Fibroblast of skin of back (primary cell): Measurements from ENCODE around the gene PEX16. TPM values are rescaled to one million over a fixed set of nuclear protein-coding genes. Genes with fewer than 3 reads are reported as not detected.

ENCODE experiments used
- DNase-seq: peaks from one replicate; pipeline ENCODE4 v3.0.0-alpha.2; 2013
- polyA plus RNA-seq, 2 experiments: library from polyadenylated mRNA; unstranded; fragments of 120-200 nt; gene quantifications; one replicate each; pipeline ENCODE4 v1.2.1, GENCODE V29; 2013; ENCODE audit not compliant: insufficient read length in 2 of 2

Gene PEX16
- polyA plus RNA-seq (2013, experiment 1 of 2; ENCODE audit: insufficient read length) = 16.6 TPM
- 14.5 TPM for polyA plus RNA-seq (2013, experiment 2 of 2; ENCODE audit: insufficient read length)

DNA sequence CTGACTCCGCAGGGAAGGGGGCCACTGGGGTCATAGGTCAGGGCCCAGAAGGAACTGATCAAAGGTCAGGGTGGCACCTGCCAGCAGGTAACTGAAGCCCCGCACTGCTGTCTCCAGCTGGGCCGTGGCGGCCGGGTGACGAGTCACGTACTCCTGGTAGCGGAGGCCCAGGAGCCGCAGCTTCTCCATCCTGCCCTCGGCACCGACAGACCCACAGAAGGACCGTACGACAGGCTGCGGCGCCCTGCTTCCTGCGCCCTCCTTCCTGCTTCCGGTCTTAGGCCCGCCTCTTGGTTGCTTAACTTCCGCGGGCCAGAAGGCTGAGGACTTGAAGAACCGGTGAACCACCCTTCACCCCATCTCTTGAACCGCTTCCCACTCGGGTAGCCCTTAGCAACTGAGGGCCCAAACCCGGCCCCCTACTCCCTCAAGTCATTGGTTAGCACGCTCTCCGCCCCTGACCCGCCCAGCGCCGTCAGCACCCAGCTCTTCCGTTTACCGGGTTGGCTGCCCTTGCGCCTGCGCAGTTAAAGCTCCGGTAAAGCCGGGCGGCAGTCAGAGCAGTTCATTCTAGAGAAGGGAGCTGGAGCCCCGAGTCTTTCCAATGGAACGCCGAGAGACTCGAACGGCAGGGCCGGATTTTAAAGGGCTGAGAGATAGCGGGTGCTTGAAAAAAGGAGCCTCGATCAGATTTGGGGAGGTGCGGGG lies at the start of gene PEX16:
TSS of gene PEX16 (minus strand) at position 255 of the 708 bp plus-strand sequence. CDS start at position 189, 66 bp downstream.
- peak; percentile 99 for DNase-seq

DNA sequence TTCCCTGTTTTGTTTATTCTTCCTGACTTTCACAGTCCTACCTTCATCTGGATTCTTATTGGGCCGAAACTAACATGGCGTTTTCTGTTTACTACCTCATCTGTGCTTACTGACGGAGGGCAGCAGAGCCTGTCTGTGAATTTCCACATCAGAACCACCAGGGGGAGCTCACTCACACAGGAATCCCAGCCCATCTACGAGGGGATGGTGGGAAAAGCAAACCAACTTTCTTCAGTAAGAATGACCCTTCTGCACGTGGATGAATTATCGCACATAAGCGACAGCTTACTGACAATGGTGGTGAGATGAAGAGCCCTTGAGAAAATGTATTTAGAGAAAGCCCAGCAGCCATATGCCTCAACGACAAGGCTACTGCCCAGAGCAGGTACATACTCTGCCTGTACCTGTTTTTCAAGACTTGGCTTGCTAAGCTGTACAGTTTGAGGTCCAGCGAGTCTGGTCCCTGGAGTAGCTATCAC lies 47.3 kb upstream of the PEX16 start:
- peak; percentile 72 for DNase-seq

DNA sequence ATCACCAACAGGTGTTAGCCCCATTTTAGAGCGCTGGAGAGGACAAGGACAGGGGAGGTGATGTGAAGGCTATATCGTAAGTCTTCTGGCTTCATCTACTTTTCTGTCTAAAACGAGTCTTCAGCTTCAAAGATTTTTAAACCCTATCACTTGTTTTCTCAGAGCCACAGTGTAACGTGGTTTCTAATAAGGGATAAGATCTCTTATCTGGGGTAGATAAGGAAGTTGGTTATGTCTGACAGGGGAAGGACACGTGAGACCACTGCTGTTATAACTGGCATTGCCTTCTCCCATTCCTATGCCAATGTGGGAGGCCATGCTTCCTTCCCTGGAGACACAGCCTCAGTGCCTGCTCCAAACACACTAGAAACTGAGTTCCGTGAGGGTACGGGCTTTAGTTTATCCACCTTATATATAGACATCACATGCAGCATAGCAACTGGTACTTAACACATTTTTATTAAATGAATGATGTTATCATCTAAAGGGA lies 44.1 kb upstream of the PEX16 start:
- DNase-seq = no peak

DNA sequence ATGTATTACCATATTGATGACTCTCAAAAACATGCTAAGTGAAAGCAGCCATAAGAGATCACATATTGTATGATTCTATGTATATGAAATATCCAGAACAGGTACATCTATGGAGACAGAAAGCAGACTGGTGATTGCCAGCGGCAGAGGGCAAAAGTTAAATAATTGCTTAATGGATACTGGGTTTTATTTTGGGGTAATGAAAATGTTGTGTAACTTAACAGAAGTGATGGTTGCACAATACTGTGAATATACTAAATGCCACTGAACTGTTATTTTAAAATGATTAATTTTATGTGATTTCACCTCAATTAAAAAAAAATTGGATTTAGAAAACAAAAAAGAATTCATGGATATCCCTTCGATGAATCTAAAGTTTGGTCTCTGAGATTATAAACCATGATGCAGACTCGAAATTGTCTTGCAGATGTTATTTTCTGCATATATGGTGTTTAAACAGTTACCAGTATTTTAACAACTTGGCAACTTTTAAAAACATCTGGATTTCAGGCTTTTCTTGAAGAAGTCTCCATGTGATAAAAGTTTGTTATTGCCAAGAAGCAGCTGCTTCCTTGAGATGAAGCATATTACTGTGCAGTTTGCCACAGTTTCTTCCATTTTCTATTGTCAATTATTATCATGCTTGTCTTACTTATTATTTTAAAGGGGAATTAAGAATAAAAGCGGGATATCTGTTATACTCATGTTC lies 42.9 kb upstream of the PEX16 start:
- DNase-seq = no peak

DNA sequence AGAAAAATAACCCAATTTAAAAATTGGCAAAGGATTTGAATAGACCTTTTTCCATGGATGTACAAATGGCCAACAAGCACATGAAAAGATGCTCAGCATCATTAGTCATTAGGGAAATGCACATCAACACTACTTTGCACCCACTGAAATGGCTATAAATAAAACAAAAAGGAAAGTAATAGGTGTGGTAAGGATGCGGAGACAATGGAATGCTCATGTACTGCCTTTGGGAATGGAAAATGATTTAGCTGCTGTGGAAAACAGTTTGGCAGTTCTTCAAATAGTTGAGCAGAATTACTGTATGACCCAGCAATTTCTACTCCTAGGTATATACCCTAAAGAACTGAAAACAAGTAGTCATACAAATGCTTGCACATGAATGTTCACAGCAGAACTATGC lies 42.2 kb upstream of the PEX16 start:
- peak; percentile 16 for DNase-seq

DNA sequence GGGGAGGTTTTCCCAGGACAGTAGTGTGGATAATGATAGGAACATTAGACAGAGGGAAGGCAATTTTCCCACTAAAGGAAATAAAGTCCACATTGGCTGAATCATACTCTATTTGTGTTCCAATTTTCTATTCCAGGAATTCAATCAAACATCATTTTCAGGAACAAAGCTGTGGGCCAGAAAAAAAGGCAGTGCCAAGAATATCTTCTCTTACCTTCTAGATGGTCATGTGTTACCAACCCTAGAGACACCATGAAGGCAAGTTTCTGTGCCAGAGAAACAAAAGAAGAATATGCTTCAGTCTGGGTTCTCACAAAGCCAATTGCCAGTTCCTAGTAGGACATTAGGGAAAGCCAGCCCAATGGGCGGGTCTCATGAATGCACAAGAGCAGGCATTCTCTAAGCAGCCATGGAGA lies 32.3 kb upstream of the PEX16 start:
- DNase-seq = no peak

DNA sequence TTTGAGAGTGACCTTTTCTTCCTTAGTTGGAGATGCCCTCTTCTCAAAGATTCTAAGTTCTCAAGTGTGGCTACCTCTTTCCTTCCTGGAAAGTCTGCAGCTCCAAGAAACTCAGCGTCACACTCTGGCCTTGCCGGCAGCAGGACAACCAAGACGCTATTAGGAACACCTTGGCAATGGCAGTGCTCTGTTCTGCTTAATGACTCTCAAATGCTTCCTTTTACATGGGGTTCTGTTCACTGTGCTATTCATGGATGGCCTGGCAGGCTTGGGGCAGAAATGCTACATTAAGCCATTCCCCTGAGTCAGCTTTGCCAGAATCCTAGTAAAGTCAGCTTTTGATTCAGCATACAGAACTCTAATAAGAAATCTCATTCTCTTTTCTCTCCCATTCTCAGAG lies 30.7 kb upstream of the PEX16 start:
- DNase-seq = no peak

DNA sequence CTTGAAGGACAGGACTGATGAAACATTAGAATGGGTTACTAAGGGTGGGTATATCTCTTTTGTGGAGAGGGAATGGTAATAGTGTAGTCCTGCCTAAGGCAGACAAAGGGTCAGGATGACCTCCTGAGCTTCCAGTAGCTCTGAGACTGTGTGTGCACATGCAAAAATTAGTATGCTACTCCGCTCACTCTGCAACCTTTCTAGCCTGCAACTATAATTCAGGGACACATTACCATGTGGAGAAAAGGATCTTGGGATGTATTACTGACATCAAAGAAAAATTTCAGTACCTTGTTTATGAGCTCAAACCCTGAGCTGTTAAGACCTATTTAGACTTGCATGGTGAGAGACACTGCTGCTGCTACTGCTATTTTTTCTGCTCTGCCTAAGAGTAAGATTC lies 30.2 kb upstream of the PEX16 start:
- no peak for DNase-seq

DNA sequence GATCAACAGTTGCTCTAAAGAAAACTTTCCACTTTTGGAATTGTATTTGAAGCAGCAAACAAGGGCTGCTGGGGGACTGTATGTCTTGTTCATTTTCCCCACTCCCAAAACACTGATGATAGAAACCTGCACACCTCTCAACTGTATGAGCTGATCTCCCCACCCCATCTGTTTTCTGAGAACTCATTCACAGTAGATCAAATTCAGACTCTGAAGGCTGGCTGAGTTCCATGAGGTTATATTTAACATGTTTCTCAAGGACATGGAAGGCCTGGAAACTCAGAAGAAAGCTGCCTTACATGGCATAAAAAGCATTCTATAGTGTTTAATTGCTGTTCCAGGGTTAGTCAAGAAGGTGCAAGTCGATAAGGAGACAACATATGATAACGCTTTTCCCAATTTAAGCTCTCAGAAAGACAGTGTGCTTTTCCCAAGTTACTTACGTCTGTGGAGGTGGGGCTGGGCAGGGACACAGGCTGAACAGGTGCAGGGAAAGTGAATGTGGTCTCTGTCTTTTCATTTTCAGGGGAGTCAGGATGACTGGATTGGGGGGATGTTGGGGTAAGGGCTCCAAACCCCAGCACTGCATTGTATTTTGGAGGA lies 27.8 kb upstream of the PEX16 start:
- DNase-seq = no peak

DNA sequence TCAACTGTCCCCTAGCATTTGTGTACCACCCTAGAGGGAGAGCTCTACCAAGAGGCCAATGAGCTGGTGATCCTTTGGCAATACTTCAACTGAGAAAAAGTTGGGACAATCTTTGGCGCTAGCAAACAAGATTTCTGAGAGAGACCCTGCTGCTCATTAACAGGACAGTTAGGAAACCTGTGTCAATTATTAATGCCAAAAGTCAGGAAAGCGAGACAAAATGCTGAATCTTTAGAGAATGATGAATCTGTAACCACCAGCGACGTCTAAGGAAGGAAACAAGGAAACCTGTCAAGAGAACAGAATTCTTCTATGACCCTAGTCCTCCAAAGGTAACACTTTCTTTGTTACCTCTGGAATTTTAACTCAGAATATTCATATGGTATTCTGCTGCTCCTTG lies 24.7 kb upstream of the PEX16 start:
- DNase-seq = no peak

DNA sequence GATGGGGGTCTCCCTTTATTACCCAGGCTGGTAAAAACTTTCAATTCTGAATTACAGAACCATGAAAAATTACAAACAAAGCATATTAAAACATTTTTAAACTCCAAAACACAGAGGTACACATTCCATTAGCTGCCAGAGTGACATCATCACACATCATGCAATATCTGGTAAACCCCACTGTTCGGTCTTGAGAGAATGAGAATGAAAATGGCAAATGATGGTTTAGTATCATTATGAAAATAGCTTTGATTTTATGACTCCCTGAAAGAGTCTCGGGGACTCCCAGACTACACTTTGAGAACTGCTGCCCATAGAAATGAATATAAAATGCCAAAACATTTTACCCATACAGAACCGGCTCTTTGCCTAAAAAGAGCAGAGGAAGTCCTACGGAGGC lies 23.6 kb upstream of the PEX16 start:
- DNase-seq = no peak

DNA sequence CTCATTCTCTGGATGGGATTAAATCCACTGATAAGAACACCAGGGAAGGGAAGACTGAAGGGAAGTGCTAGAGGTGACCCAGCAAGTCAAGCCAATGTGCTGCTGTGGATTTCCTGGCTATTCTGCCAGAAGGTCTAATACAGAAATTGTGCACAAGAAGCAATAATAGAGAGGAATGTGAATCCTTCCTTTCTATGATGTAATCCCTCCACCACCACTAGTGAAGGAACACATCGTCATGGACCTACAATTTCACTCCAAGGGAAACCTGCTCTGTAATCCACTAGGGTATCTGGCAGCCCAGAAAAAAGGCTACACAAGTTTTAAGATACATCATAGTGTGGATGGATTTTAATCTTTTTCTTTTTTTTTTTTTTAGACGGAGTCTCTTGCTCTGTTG lies 22.2 kb upstream of the PEX16 start:
- DNase-seq = no peak

DNA sequence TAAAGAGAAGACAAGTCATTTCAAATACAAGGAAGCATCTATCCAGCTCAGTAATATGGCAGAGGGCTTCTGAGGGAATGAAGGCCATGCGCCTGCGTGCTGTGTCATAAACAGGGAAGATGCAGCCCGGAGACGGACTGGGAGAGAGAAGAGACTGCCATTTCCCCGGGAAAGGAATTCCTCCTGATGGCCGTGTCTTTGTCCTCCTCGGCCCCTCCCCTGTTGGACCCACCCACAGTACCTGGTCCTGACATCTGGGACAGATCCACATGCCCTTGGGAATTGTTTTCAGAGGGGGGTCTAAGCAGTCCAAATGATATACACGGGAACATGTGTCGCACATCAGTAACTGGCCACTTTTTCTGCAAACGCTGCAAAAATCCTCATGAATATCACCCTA lies 20.2 kb upstream of the PEX16 start:
- DNase-seq = no peak

DNA sequence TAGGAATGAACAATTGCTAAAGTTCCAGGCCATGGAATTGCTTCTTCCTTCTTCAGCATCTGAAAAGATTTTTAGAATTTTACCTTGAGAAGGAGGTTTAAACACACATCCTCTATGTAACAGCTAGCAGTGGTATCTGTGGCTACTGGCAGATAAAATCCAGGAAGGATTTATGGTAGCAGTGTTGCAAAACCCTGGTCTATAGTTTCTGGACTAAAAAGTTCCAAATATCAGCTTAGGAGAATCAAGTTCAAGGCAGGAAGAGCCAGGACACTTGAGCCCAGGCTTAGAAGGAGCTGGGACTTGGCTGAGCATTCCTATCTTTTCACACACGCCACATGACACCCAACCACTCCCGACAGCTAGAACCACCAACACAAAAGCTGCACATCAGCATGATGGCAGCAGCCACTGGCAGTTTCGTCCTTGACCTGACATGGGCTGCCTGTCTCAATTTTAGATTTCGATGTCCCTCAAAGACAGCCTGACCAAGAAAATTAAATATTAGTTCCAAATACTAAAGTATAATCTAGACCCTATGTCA lies 18.9 kb upstream of the PEX16 start:
- DNase-seq = no peak

DNA sequence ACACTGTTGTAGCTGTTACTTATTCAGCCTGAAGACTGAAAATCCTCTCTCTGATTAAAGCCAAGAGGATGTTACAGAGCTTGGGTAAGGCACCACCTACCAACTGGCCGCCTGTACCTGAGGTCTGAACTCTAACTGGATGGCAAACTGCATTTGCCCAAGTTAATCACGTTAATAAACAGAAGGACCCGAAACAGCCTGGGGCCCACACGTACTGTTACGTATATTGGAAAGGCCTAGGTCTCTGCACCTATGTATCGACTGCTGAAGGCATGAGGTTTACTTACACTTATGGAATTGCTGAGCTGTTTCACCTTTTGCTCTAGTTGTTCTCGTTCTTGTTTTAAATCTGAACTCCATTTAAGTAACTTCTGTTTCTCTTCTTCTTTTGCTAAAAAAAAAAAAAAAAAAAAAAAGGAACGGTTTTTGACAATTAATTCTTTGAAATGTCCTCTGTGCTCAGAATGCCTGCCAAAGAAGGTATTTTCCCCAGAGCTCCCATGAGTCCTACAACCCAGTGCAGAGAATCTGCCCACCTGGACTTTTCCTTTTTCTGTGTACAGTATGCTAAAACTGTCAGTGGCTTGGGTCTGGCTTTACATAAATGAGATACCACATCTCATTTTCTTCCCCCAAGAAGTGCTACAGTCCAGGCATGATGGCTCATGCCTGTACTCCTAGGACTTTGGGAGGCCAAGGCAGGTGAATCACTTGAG lies 17.8 kb upstream of the PEX16 start:
- DNase-seq = no peak

DNA sequence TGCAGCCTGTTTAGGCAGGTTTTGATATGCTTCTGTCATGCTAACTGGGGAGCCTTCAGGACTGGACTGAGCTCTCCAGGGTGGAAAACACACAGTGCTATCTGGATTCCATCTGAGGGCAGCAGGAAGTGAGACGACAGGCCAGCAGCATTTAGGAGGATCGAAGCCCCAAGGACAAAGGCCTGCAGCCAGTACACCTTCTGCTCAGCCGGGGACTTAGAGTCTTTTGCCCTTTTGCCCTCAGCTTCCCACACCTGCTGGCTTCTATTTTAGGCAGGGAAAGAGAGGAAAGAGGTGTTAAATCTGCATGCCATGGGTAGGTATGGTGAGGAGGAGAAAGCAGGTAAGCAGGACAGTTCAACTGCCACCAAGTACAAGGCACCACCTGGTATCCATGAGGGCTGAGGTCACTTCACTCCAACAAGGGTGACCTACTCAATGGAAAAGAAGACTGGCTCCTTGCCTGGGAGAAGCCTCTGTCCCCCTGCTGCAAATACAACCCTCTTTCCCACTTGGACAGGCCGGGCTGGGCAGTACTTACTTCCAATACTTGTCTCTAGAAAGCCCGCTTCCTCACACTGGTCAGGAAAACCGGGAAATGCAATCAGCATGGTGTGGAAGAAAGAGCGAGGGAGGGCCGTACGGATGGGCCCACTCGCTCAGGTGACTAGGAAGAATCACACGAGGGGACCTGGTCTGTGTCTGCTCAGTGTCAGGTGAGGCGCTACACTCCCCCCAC lies 17.1 kb upstream of the PEX16 start:
- no peak for DNase-seq

DNA sequence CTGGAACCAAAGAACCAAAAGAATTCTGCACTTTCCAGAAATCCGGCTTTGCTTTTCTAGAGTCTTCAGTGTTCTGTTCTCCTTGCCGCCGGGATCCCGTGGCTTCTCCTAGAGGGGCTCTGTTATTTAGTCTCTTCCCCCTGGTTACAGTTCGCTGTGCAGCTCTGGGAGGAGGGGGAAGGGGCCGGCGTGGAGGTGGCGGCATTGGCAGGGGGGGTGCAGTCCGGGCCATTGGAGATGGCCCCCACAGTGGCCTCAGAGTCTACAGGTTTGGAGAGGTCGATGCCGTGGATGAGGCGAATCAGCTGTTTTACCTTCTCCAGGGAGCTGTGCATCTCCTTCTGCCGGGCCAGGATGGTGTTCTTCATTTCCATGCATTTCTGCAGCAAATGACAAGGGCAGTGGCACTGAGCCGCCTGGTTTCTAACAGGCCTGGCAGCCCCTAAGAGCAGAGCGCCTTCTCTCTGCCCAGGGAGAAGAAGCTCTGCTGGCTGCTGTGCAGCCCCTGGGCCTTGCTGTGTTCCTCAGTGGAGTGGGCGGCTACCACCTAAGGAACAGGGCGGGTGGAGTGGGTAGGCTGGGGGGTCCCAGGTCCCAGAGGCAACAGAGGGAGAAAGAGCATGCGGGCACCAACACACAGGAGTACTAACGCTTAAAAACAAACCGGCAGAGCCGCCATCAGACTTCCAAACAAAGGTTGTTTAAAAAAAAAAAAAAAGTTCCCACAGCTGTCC lies 16.3 kb upstream of the PEX16 start:
- no peak for DNase-seq

DNA sequence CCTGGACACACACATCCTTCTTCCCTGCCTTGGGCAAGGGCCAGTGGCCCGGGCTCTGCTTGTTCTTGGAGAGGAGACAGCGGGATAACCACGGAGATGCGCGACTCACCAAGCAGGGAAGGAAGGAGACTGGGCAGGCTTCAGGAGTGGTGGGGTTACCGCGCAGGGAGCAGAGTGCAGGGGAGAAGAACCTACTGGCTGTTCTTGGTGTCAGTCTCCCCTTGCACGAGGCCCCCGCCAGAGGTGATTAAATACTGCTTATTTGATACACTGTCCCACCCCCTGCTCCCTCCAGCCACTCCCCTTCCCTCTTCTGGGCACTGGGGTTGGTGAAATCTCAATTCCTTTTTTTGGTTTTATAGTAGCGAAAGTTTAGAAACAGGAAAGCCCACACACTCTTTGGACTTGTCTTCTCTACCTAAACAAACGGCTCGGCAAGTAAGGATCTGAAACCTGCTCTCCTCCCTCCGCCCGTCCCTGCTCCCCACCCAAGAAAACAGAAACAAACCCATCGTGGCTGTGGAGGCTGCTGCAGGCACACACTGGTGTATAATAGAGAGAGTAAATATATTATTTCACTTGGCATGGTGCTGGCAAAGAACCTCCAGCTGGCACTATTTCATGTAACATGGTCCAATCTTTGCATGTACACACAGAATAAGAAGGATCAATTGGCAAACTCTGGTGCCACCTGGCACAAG lies 15.6 kb upstream of the PEX16 start:
- peak; percentile 33 for DNase-seq

DNA sequence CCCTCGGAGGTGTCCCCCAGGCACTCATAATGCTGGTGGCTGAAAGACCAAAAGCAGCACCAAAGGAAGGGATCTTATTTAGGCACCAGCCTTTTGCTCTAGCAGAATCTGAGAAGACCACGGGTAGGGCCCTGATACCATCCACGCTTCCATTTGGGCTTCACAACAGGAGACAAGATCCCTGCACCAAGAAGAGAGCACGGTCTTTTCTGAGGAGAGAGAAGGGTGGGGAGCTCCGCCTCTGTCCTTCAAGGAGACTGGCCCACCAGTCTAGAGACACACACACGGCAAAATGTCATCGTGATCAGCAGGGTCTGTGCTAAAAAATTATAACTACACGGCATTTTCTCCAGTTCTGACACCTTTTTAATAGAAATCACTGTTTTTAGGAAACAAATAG lies 14.5 kb upstream of the PEX16 start:
- DNase-seq = no peak

DNA sequence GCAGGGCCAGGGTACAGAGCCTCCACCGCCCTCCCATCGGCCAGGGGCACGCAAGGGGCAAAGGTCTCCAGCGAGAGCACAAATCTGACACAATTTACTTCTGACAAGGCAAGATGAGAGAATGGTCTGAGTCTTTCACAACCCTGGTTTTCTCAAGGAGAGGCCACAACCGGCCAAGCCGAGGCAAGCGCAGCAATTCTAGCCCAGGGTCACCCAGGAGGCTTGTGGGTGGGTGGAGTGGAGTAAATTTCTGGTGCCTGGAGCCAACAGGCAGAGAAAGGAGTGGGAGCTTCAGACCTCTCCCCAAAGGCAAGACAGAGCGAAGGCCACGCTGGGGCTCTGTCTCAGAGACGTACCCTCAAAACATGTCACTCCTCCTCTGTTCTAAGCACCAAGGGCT lies 14.1 kb upstream of the PEX16 start:
- no peak for DNase-seq
